Activated CD4-positive, CD25-positive, alpha-beta regulatory T cell treated with anti-CD3 and anti-CD28 coated beads, Interleukin-2, amount 50 U/mL, for 72 hours (primary cell): Measurements from ENCODE around the gene ALG12.

ENCODE experiments used
- DNase-seq: peaks from one replicate; pipeline ENCODE4 v3.0.0; 2021

The ALG12 gene

DNA sequence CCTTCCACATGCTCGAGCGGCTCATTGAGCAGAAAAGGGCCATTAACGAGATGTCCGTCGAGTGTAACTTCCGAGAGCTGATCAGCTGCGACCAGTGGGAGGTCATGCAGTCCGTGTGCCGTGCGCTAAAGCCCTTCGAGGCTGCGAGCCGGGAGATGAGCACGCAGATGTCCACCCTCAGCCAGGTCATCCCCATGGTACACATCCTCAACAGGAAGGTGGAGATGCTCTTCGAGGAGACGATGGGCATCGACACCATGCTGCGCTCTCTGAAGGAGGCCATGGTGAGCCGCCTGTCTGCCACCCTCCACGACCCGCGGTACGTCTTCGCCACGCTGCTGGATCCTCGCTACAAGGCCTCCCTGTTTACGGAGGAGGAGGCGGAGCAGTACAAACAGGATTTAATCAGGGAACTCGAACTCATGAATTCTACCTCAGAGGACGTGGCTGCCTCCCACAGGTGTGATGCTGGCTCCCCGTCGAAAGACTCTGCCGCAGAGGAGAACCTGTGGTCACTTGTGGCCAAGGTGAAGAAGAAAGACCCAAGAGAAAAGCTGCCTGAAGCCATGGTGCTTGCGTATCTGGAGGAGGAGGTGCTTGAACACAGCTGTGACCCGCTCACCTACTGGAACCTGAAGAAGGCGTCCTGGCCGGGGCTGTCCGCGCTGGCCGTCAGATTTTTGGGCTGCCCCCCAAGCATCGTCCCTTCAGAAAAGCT is 31.7 kb downstream of the ALG12 start:
- DNase-seq = no peak

DNA sequence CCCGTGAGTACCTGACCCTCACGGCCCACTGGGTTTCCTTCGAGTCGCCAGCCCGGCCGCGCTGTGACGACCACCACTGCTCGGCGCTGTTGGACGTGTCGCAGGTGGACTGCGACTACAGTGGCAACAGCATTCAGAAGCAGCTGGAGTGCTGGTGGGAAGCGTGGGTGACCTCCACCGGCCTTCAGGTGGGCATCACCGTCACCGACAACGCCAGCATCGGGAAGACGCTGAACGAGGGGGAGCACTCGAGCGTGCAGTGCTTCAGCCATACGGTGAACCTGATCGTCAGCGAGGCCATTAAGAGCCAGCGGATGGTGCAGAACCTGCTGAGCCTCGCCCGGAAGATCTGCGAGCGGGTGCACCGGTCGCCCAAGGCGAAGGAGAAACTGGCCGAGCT is 32.4 kb downstream of the ALG12 start:
- DNase-seq = no peak

DNA sequence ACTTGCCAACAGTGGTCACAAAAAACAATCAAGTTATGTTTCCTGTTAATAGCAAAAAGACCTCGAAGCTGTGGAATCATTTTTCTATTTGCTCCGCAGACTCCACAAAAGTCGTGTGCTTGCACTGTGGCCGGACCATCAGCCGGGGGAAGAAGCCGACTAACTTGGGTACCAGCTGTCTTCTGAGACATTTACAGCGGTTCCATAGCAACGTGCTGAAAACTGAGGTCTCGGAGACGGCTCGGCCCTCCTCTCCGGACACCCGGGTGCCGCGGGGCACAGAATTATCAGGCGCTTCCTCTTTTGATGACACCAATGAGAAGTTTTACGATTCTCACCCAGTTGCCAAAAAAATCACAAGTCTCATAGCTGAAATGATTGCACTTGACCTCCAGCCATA is 33.0 kb downstream of the ALG12 start:
- DNase-seq = no peak

DNA sequence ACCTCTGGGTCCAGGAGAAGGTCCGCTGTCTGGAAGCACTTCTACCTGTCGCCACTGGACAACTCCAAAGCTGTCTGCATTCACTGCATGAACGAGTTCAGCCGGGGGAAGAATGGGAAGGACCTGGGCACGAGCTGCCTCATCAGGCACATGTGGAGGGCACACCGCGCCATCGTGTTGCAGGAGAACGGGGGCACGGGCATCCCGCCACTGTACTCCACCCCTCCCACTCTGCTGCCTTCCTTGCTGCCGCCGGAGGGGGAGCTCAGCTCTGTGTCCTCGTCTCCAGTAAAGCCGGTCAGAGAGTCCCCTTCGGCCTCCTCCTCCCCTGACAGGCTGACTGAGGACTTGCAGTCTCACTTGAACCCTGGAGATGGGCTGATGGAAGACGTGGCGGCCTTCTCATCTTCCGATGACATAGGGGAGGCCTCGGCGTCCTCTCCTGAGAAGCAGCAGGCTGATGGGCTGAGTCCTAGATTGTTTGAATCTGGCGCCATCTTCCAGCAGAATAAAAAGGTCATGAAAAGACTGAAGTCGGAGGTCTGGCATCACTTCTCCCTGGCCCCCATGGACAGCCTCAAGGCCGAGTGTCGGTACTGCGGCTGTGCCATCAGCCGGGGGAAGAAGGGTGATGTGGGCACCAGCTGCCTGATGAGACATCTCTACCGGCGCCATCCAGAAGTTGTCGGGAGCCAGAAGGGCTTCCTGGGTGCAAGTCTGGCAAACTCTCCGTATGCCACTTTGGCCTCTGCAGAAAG is 33.6 kb downstream of the ALG12 start:
- no peak for DNase-seq

DNA sequence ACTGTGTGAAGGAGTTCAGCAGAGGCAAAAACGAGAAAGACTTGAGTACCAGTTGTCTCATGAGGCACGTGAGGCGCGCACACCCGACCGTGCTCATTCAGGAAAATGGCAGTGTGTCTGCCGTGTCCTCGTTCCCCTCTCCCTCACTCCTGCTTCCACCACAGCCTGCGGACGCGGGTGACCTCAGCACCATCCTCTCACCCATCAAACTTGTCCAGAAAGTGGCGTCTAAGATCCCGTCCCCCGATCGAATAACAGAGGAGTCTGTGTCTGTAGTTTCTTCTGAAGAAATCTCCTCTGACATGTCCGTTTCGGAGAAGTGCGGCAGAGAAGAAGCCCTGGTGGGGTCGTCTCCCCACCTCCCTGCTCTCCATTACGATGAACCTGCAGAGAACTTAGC is 34.2 kb downstream of the ALG12 start:
- no peak for DNase-seq

DNA sequence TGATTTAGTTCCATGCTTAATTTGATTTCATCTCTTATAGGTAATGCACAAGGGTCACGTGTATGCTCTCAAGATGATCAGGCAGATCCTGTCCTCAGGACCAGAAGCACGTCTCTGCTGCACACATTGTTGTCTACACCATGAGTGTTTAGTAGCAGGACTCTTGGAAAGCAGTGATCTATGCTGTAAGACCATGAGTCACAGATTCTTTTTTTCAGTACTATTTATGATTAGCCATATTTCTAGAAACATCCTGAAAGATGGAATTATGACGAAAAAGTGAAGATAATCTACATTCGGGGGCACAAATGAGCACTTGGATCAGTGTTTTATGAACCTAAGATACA is 35.0 kb downstream of the ALG12 start:
- no peak for DNase-seq

DNA sequence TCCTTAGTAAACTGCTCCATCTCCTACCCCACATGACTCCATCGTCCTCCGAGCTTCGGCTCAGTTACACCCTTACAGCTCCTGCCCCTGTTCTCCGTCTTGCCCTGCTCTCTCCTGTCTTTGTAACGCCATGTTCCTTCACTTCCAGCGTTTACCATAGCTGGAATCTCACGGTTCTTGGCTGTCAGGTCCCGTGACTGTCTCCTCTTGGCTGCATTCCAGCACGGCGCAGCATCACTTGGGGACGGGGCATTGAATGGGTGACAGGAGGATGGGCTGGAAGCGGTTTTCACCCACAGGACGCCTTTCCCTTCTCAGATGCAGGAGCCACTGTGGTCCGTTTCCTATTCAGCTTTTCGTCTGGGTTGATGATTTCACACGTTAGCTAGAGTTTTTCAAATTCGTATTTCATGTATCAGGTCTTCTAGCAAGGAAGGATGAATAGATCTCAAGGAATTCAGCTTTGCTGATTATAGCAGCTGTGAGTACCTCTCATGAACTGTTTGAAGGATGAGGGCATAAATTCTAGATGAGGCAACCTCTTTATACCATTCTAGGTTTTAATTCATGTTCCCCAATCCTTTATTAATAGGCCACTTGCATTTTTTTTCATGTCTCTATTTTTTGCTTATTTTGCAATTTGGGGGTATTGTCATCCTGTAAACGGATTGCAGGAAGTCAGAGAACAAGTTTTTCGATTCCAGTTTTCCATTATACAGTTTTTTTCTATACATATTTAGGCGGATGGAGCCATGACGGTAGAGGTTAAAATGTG is 35.5 kb downstream of the ALG12 start:
- DNase-seq = no peak

DNA sequence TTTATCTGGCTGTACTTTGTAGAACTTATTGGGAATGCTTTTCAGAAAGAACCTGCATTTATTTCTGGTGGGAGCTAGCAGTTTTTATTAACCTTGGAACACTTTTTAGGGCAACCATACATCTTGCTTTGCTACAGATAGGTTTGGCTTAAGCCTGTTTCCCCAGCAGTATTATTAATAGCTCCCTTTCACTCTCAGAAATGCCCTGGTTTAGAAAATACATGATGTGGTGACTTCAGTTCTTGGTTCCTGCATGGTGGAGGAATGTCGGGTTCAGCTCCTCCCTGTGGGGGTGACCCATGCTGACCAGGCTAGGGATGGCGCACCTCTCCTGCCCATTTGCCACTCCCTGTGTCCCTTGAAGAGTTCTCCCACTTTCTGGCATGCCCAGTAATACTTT is 36.4 kb downstream of the ALG12 start:
- no peak for DNase-seq

DNA sequence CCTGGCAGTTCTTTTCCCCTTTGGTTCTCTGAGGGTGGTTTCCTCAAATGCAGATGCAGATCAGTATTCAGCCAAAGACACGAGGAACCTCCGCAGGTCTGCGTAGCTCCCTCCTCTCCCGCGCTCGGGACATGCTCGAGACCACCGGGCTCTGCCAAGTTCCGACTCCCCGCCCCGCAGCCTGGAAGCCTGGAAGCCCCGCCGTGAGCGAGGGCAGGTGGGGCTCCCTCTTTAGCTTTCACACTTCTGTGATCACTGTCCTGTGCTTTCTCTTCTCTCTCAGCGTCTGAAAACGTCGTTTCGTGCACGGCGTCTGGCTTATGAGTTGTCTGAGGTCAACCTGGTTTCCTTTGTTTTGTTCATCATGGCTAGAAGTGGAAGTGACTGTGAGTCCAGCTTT is 38.0 kb downstream of the ALG12 start:
- DNase-seq = no peak

DNA sequence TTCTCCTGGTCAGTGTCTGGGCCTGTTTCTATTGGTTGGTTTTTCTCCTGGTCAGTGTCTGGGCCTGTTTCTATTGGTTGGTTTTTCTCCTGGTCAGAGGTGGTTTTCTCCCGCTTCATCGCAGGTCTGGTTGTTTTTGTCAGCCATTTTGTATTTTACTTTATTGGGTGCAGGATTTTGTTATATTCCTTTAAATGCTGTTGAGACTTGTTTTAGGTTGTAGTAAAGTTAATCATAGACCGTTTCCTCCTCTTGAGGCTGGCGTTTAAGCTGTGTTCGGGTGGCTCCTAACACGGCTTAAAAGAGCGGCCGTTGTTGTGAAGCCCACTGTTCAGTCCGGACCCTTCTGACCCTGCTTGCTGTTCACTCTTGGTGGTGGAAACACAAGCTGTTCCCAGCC is 38.4 kb downstream of the ALG12 start:
- DNase-seq = no peak

DNA sequence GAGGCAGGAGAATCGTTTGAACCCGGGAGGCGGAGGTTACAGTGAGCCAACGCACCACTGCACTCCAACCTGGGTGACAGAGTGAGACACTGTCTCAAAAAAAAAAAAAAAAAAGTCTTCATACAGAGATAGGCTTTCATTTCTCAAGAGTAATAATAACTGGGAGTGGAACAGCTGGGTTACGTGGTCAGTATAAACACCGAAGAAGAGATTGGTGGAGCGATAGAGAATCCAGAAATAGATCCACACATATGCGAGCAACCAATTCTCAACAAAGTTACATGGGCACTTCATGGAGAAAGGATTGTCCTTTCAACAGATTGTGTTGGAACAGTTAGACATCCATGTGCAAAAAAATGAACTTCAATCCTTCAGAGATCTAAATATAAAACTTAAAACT is 40.0 kb downstream of the ALG12 start:
- DNase-seq = no peak

DNA sequence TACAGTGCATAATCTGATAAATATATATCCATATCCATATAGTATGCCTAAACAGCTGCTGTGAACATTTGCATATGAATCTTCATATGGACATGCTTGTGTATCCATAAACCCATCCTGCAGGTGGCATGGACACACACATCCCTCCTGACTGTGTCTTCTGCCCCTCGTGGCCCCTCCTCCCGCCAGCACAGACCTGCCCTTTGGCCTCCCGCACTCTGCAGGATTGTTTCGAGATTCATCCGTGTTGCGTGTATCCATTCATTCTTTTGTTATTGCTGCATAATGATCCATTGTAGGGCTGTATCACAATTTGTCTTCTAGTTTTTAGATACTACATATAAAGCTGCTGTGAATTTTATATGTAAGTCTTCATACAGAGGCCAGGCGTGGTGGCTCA is 40.6 kb downstream of the ALG12 start:
- no peak for DNase-seq

DNA sequence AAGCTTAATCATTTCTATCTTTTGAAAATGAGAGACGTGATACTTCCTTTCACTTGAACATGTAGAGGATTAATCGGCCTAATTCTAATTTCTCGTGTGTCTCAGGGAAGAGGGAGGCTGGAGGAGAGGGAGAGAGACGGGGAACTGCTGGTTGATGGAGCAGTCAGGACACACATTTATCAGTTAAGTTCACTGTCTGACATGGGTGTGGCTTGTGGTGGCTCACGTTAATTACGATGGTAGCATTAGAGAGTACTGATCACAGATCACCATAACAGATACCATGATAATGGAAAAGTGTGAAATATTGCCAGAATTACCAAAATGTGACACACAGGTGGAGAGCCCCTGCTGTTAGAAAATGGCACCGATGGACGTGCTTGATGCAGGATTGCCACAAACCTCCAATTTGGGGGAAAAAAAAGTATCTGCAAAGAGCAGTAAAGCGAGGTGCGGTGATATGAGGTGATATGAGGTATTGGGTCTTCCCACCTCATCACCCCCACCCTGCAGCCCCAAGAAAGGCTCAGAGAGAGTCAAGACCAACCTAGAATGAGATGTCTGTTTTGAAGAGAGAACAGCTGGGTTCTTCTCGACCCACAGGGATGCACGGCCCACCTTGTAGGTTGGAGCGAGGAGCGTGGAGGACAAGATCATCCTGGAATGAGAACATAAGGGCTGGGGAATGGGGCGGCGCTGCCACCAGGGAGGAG is 44.9 kb downstream of the ALG12 start:
- no peak for DNase-seq

DNA sequence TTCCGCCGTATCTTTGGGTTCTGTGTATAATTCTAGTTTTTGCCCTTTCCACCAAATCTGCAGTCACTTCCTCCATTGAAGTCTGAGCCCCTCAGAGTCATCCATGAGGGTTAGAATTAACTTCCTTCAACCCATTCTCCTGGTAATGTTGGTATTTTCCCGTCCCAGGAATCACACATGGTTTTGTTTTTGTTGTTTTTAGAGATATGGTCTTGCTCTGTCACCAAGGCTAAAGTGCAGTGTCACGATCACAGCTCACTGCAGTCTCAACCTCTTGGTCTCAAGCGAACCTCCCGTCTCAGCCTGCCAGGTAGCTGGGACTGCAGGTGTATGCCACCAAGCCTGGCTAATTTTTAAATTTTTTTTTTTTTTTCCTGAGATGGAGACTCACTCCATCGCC is 45.9 kb downstream of the ALG12 start:
- DNase-seq = no peak

DNA sequence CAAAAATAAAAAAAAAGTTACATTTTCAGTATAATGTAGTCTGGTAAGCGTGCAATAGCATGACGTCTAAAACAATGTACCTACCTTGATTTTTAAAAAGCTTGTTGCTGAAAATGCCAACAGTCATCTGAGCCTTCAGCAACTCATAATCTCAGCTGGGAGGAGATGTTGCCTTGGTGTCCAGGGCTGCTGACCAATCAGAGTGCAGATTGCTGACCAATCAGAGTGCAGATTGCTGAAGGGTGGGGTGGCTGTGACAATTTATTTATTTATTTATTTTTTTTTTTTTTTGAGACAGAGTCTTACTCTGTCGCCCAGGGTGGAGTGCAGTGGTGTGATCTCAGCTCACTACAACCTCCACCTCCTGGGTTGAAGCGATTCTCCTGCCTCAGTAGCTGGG is 46.8 kb downstream of the ALG12 start:
- DNase-seq = no peak

DNA sequence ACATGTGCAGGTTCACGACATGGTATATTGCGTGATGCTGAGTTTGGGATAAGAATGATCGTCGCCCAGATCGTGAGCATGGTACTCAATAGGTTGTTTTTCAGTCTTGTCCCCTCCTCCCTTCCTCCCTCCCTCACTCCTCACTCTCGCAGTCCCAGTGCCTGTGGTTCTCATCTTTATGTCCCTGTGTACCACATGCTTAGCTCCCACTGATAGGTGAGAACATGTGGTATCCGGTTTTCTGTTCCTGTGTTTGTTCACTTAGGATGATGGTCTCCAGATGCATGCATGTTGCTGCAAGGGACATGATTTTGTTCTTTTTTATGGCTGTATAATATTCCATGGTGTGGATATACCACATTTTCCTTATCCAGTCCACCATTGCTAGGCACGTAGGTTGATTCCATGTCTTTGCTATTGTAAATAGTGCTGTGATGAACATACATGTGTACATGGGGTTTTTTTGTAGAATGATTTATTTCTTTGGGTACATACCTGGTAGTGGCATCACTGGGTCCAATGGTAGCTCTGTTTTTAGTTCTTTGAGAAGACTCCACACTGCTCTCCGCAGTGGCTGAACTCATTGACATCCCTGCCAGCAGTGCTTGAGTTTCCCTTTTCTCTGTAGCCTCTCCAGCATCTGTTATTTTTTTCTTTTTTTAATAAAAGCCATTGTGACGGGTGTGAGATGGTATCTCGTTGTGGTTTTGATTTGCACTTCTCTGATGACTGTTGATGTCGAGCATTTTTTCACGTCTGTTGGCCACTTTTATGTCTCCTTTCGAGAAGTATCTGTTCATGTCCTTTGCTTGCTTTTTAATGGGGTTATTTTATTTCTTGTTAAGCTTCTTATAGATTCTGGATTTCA is 48.2 kb downstream of the ALG12 start:
- no peak for DNase-seq

DNA sequence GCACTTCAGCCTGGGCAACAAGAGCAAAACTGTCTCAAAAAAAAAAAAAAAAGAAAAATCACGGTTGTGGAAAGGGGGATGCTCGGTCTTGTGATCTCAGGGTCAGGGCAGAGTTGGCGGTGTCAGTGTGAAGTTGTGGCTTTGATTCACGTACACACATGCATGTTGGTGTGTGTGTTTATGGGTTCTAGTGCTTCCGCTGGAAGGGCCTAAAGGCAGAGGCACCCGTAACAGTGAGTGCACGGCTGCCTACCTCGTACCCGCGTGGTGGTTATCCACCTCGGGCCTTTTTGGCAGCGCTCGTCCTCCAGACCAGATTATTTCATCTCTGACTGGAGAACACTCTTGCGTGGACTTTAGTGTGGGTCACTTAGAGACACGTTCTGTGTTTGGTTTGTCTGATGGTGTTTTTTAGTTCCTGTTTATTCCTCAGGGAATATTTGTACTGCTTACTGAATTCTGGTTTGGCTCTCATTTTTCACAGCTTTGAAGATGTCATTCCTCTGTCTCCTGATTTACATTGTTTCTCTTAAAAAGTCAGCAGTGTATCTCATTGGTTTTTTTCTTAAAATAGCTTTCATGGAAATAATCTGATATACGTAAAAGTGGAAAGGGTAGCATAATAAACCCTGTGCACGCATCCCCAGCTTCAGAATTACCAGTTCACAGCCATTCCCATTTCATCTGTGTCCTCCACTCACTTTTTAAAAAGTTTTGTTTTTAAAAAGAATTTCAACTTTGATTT is 49.0 kb downstream of the ALG12 start:
- no peak for DNase-seq

DNA sequence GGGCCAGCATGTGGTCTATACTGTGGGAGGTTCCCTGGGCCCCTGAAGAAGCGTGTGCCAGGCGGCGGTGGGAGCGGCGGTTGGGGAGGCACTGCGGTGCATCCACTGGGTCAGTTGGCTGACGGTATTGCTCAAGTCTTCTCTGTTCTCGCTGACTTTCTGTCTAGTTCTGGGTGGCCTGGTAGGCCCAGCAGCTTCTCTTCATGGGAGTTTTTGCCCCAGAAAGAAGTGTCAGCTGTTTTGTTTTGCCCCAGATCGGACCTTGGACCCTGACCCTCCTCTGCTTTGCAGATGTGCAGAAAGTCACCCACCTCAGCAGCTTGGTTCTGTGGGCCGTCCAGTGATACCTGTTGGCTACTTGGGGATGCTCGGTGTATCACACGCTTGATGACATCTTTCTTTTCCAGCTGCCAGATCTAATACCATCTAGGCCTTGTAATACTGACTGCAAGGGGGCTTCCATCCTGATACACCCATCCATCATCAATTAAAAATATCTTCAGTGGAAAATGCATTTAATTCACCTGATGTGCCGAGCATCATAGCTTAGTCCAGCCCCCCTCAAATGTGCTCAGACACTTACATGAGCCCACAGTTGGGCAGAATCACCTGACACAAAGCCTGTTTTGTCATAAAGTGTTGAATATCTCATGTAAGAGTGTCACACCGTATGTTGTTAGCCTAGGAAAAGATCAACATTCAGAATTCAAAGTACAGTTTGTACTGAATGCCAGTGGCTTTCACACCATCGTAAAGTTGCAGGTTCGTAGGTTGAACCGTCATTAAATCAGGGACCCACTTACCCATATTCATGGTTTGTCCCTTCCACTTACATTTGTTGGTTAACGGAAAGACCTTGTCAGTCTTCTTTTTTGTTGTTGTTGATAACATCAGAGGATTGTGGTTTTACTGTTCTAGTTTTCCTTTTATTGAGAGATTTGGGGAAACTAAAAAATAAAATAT is 50.7 kb downstream of the ALG12 start:
- DNase-seq = no peak

DNA sequence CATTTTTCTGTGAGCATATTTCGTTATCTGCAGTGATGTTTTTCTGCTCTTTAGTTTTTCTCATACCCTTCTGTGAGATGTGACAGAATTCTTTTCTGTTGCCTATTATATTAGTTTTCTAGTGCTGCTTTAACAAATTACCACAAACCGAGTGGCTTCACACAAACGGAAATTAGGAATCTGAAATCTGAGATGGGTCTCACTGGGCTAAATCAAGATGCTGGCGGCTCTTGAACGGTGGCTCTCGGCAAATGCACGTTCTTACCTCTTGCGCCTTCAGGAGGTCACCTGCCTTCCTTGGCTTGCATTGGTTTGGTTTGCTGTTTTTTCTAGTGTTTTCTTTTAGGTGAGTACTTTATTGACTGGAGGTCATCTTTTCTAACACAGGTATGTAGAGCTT is 51.6 kb downstream of the ALG12 start:
- no peak for DNase-seq

DNA sequence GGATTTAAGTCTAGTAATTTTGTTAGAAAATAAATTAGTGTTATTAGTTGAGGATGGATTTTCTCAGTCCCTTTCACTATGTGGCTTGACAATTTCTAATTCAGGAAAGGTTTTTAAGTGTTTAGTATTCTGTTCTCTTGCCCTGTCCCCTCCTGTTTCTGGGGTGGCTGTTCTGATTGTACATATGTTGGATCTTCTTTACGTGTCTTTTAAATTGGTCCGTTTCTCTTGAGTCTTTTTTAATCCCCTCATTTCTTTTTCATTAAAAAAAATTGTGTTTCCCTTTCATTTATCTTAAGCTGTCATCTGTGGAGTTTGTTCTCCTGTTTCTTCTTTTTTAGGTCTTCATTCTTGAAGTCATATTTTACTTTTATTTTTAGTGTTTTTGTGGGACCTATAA is 52.1 kb downstream of the ALG12 start:
- DNase-seq = no peak

DNA sequence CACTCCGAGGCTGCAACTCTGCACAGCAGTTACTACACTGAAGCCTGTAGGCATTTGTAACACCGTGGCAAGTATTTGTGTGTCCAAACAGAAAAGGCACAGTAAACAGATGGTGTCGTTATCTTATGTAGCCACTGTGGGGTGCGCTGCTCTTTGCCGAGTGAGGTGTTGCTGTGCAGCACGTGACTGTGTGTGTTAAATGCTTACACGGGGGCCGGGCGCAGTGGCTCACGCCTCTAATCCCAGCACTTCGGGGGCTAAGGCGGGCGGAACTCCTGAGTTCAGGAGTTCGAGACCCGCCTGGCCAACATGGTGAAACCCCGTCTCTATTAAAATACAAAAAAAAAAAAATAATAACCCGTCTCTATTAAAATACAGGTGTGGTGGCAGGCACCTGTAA is 53.1 kb downstream of the ALG12 start:
- DNase-seq = no peak
